GM23338 (cell line): ENCODE results near the gene WIPI1. TPM values are rescaled to one million over a fixed set of nuclear protein-coding genes. Genes with fewer than 3 reads are reported as not detected.

ENCODE experiments used
- ATAC-seq: fragments of 200-7000 bp; cut with Tn5 transposase; 3 replicates; pipeline ENCODE4 v1.9.1; 2020
- DNase-seq: peaks from one replicate; pipeline ENCODE4 v3.0.0-alpha.2; 2015; ENCODE audit warnings: low spot score
- H2AFZ ChIP-seq: fragments of 200-600 bp; sonication (generic); 2 replicates; pipeline ENCODE4 v1.8.0; 2016; ENCODE audit warnings: antibody characterized with exemption, mild to moderate bottlenecking, moderate library complexity
- H3F3A ChIP-seq: fragments of 200-600 bp; sonication (generic); replicated peaks from 2 replicates; pipeline ENCODE4 v1.8.0; 2017; ENCODE audit warnings: antibody characterized with exemption, mixed run types, low read depth
- H3K27ac ChIP-seq: fragments of 200-600 bp; sonication (generic); 2 replicates; pipeline ENCODE4 v1.6.1; 2016; ENCODE audit warnings: low read depth
- H3K27me3 ChIP-seq: fragments of 200-600 bp; sonication (generic); 2 replicates; pipeline ENCODE4 v1.8.0; 2016; ENCODE audit warnings: mild to moderate bottlenecking, mixed run types, moderate library complexity; ENCODE audit not compliant: insufficient read depth
- H3K36me3 ChIP-seq: fragments of 200-600 bp; sonication (generic); 2 replicates; pipeline ENCODE4 v1.8.0; 2016; ENCODE audit warnings: mild to moderate bottlenecking; ENCODE audit not compliant: insufficient read depth
- H3K4me1 ChIP-seq: fragments of 200-600 bp; sonication (generic); 2 replicates; pipeline ENCODE4 v1.8.0; 2016; ENCODE audit warnings: mild to moderate bottlenecking, moderate library complexity; ENCODE audit not compliant: insufficient read depth
- H3K4me2 ChIP-seq: fragments of 200-600 bp; sonication (generic); 2 replicates; pipeline ENCODE4 v1.7.1; 2017; ENCODE audit warnings: mixed run types
- H3K4me3 ChIP-seq: fragments of 200-600 bp; sonication (generic); 2 replicates; pipeline ENCODE4 v1.6.1; 2016; ENCODE audit warnings: mixed run types
- H3K79me2 ChIP-seq: fragments of 200-600 bp; sonication (generic); replicated peaks from 2 replicates; pipeline ENCODE4 v1.8.0; 2017; ENCODE audit warnings: mild to moderate bottlenecking; ENCODE audit not compliant: insufficient read depth
- H3K9me2 ChIP-seq: fragments of 200-600 bp; sonication (generic); 2 replicates; pipeline ENCODE4 v1.8.0; 2017; ENCODE audit not compliant: insufficient read depth
- H4K20me1 ChIP-seq: fragments of 200-600 bp; sonication (generic); replicated peaks from 2 replicates; pipeline ENCODE4 v1.8.0; 2017; ENCODE audit warnings: mild to moderate bottlenecking; ENCODE audit not compliant: insufficient read depth
- H3K27ac Mint-ChIP-seq: 2 replicates; pipeline ENCODE4 v1.8.0; 2020; ENCODE audit warnings: inconsistent platforms, mild to moderate bottlenecking, moderate library complexity, mixed read lengths
- H3K27me3 Mint-ChIP-seq: 3 replicates; pipeline ENCODE4 v1.8.0; 2022; ENCODE audit warnings: low read depth, mild to moderate bottlenecking, moderate library complexity, mixed read lengths, inconsistent platforms; ENCODE audit not compliant: insufficient read depth, poor library complexity
- H3K36me3 Mint-ChIP-seq: 3 replicates; pipeline ENCODE4 v1.8.0; 2021; ENCODE audit warnings: low read depth, mild to moderate bottlenecking, inconsistent platforms, moderate library complexity, mixed read lengths
- H3K4me1 Mint-ChIP-seq: 3 replicates; pipeline ENCODE4 v1.8.0; 2020; ENCODE audit warnings: mild to moderate bottlenecking, inconsistent platforms, mixed read lengths
- H3K4me3 Mint-ChIP-seq: 3 replicates; pipeline ENCODE4 v1.8.0; 2021; ENCODE audit warnings: moderate library complexity, mild to moderate bottlenecking, inconsistent platforms, mixed read lengths
- H3K9me3 Mint-ChIP-seq: 3 replicates; pipeline ENCODE4 v1.8.0; 2020; ENCODE audit warnings: moderate library complexity, mild to moderate bottlenecking, inconsistent platforms, mixed read lengths
- CREB1 ChIP-seq: fragments of 250-450 bp; sonication (Bioruptor Pico); IDR thresholded peaks from 2 replicates; pipeline ENCODE4 v1.5.0; 2020; ENCODE audit warnings: low read depth, mild to moderate bottlenecking, moderate library complexity
- EZH2phosphoT487 ChIP-seq: fragments of 200-600 bp; sonication (generic); IDR thresholded peaks from one replicate; pipeline ENCODE4 v1.8.1; 2018; ENCODE audit warnings: antibody characterized with exemption; ENCODE audit not compliant: unreplicated experiment
- JUNB ChIP-seq: IDR thresholded peaks from one replicate; pipeline ENCODE4 v1.6.1; 2016; ENCODE audit warnings: antibody characterized with exemption; ENCODE audit not compliant: unreplicated experiment
- POLR2AphosphoS5 ChIP-seq: IDR thresholded peaks from 2 replicates; pipeline ENCODE4 v1.6.1; 2016; ENCODE audit warnings: antibody characterized with exemption, low read depth
- ZNF114 ChIP-seq: fragments of 250-450 bp; sonication (Bioruptor Pico); IDR thresholded peaks from 2 replicates; pipeline ENCODE4 v1.5.0; 2020; ENCODE audit warnings: mild to moderate bottlenecking, moderate library complexity
- polyA plus RNA-seq: library from polyadenylated mRNA; unstranded; fragments of >200 nt; fragmentation: Nextera tagmentation; extraction: Ambion mirVana; gene quantifications from 2 replicates; pipeline ENCODE4 v1.2.1, GENCODE V29; 2016
- total RNA-seq: library from RNA; depleted of rRNA; stranded (reverse); fragments of >200 nt; shearing (Covaris generic); gene quantifications from 2 replicates; pipeline ENCODE4 v1.2.3, GENCODE V29; 2014
- TF ChIP-seq, protein P1 (sequence below): fragments of 250-450 bp; sonication (Bioruptor Pico); IDR thresholded peaks from 2 replicates; pipeline ENCODE4 v1.5.0; 2020; ENCODE audit warnings: mild to moderate bottlenecking, moderate library complexity
- TF ChIP-seq, protein P2 (sequence below): IDR thresholded peaks from 2 replicates; pipeline ENCODE4 v1.6.1; 2016; ENCODE audit warnings: antibody characterized with exemption

The WIPI1 gene
- total and polyA plus RNA-seq, 2 experiments from 2014 or later: 24.1 to 29.3 TPM

DNA sequence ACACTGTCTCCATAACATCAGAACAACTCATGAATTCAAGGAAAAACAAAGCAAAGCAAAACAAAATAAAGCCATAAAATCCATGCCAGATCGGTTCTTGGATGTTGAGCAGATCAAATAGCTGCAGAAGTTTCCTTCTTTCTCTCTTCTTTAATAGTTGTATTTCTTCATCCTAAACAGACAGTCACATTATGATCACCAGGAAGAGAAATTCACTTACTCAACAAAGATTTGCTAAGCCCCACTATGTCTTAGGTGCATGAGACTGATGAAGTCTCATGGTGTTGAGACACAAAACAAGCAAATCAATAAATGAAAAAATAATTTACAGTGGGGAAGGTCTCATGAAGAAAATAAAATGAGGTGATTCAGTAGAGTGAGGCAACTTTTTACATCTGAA is 72.8 kb downstream of the WIPI1 start (continued):
- TF ChIP-seq, protein P1, sequence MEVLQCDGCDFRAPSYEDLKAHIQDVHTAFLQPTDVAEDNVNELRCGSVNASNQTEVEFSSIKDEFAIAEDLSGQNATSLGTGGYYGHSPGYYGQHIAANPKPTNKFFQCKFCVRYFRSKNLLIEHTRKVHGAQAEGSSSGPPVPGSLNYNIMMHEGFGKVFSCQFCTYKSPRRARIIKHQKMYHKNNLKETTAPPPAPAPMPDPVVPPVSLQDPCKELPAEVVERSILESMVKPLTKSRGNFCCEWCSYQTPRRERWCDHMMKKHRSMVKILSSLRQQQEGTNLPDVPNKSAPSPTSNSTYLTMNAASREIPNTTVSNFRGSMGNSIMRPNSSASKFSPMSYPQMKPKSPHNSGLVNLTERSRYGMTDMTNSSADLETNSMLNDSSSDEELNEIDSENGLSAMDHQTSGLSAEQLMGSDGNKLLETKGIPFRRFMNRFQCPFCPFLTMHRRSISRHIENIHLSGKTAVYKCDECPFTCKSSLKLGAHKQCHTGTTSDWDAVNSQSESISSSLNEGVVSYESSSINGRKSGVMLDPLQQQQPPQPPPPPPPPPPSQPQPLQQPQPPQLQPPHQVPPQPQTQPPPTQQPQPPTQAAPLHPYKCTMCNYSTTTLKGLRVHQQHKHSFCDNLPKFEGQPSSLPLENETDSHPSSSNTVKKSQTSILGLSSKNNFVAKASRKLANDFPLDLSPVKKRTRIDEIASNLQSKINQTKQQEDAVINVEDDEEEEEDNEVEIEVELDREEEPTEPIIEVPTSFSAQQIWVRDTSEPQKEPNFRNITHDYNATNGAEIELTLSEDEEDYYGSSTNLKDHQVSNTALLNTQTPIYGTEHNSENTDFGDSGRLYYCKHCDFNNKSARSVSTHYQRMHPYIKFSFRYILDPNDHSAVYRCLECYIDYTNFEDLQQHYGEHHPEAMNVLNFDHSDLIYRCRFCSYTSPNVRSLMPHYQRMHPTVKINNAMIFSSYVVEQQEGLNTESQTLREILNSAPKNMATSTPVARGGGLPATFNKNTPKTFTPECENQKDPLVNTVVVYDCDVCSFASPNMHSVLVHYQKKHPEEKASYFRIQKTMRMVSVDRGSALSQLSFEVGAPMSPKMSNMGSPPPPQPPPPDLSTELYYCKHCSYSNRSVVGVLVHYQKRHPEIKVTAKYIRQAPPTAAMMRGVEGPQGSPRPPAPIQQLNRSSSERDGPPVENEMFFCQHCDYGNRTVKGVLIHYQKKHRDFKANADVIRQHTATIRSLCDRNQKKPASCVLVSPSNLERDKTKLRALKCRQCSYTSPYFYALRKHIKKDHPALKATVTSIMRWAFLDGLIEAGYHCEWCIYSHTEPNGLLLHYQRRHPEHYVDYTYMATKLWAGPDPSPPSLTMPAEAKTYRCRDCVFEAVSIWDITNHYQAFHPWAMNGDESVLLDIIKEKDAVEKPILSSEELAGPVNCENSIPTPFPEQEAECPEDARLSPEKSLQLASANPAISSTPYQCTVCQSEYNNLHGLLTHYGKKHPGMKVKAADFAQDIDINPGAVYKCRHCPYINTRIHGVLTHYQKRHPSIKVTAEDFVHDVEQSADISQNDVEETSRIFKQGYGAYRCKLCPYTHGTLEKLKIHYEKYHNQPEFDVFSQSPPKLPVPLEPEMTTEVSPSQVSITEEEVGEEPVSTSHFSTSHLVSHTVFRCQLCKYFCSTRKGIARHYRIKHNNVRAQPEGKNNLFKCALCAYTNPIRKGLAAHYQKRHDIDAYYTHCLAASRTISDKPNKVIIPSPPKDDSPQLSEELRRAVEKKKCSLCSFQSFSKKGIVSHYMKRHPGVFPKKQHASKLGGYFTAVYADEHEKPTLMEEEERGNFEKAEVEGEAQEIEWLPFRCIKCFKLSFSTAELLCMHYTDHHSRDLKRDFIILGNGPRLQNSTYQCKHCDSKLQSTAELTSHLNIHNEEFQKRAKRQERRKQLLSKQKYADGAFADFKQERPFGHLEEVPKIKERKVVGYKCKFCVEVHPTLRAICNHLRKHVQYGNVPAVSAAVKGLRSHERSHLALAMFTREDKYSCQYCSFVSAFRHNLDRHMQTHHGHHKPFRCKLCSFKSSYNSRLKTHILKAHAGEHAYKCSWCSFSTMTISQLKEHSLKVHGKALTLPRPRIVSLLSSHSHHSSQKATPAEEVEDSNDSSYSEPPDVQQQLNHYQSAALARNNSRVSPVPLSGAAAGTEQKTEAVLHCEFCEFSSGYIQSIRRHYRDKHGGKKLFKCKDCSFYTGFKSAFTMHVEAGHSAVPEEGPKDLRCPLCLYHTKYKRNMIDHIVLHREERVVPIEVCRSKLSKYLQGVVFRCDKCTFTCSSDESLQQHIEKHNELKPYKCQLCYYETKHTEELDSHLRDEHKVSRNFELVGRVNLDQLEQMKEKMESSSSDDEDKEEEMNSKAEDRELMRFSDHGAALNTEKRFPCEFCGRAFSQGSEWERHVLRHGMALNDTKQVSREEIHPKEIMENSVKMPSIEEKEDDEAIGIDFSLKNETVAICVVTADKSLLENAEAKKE (CRISPR knock-in tag): no peak
- TF ChIP-seq POLR2AphosphoS5 (no peak), ZNF114 (CRISPR knock-in tag) (no peak)

DNA sequence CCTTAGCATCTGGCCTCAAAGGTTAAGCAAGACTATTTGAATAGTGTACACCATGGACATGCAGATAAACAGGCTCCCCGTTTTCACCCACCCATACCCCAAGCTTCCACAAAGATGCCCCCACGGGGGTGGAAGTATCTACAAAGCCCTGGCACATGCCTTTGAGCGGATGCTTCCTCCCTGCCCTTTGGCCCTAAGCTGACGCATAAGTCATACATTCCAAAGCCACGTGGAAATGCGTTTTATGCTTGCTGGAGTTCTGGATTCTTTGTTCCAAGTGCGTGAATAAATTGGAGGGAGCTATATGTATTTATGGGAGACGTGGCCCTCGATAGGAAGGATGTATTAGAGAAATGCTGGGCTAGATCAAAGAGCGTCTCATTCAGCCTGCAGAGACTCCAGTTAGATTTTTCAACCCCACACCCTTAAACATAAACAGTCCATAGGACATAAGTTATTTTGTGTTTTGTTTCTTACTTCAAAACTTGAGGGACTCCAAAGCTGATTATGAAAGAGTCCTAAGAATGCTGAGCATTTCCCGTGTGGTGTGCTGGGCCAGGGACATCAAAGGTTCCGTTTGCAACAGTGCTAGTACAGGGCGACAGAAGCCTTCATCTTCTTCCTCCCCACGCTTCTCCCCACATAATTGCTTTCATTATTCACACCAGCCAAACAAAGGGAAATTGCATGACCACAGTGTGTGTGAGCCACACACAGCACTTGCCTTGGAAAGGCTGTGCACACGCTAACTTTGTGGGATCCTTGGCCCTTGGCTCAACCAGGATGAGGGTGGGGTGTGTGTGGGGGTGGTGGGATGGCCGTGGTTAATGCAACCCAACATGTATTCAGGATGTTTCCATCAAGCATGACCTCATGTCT is 73.6 kb downstream of the WIPI1 start:
- Histone ChIP-seq H3K9me2 (no peaks in the 10 kb centered on the region), H2AFZ (no peak overlapping the region)
- no peak for ATAC-seq

More for the DNA sequence above, 73.6 kb downstream of the WIPI1 start:
- Mint-ChIP-seq H3K9me3 (no peaks in the 10 kb centered on the region), H3K36me3 (no peaks in the 10 kb centered on the region), H3K27me3 (peaks cover 6% of the 10 kb centered on the region), H3K27ac (no peak overlapping the region), H3K4me1 (peaks cover 13% of the 10 kb centered on the region), H3K4me3 (no peak overlapping the region)
- TF ChIP-seq EZH2phosphoT487 (no peak), CREB1 (CRISPR knock-in tag) (no peak), JUNB (no peak)
- TF ChIP-seq, protein P2, sequence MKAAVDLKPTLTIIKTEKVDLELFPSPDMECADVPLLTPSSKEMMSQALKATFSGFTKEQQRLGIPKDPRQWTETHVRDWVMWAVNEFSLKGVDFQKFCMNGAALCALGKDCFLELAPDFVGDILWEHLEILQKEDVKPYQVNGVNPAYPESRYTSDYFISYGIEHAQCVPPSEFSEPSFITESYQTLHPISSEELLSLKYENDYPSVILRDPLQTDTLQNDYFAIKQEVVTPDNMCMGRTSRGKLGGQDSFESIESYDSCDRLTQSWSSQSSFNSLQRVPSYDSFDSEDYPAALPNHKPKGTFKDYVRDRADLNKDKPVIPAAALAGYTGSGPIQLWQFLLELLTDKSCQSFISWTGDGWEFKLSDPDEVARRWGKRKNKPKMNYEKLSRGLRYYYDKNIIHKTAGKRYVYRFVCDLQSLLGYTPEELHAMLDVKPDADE: no peak
- TF ChIP-seq, protein P1 (CRISPR knock-in tag): no peak
- Histone ChIP-seq H3K27ac (no peak overlapping the region), H3K4me1 (peaks cover 5% of the 10 kb centered on the region), H3K4me2 (no peak overlapping the region), H4K20me1 (no peaks in the 10 kb centered on the region), H3K27me3 (no peaks in the 10 kb centered on the region), H3F3A (no peaks in the 10 kb centered on the region), H3K36me3 (no peaks in the 10 kb centered on the region), H3K4me3 (no peak overlapping the region), H3K79me2 (no peaks in the 10 kb centered on the region)
- DNase-seq: no peak
